Measurements from ENCODE around the gene GANAB.

- TF ChIP-seq POLR2A (IDR thresholded peaks at IDR 0.05) (no peak), CTCF (IDR thresholded peaks at IDR 0.05) (no peak)
Measured at GRCh38 chr11:62605467-62605866, 40.9 kb downstream of the GANAB start.

All from thyroid gland (tissue), 4 donors.